Chondrocyte (in vitro differentiated cells): ENCODE results near the gene MAP7D3. TPM values are rescaled to one million over a fixed set of nuclear protein-coding genes. Genes with fewer than 3 reads are reported as not detected.

ENCODE experiments used
- DNase-seq: peaks from one replicate; pipeline ENCODE4 v3.0.0; 2021; ENCODE audit warnings: mixed read lengths, low spot score
- H3K27ac Mint-ChIP-seq: one replicate; pipeline ENCODE4 v1.8.0; 2021; ENCODE audit warnings: mild to moderate bottlenecking, moderate library complexity, mixed read lengths; ENCODE audit not compliant: unreplicated experiment
- H3K27me3 Mint-ChIP-seq: 2 replicates; pipeline ENCODE4 v1.8.0; 2021; ENCODE audit warnings: low read depth, mixed read lengths
- H3K36me3 Mint-ChIP-seq: 2 replicates; pipeline ENCODE4 v1.8.0; 2021; ENCODE audit warnings: low read depth, mixed read lengths
- H3K4me1 Mint-ChIP-seq: 2 replicates; pipeline ENCODE4 v1.8.0; 2021; ENCODE audit warnings: low read depth, mild to moderate bottlenecking, mixed read lengths
- H3K4me3 Mint-ChIP-seq: one replicate; pipeline ENCODE4 v1.8.0; 2021; ENCODE audit warnings: mild to moderate bottlenecking, moderate library complexity, mixed read lengths; ENCODE audit not compliant: unreplicated experiment
- H3K9me3 Mint-ChIP-seq: 2 replicates; pipeline ENCODE4 v1.8.0; 2021; ENCODE audit warnings: low read depth, mixed read lengths
- CTCF ChIP-seq: fragments of 200-600 bp; sonication (generic); IDR thresholded peaks from 2 replicates; pipeline ENCODE4 v1.5.0; 2021; ENCODE audit warnings: antibody characterized with exemption, mild to moderate bottlenecking, moderate library complexity
- total RNA-seq: library from RNA; stranded (reverse); gene quantifications from 3 replicates; pipeline ENCODE4 v1.2.1, GENCODE V29; 2021

MAP7D3 gene
- total RNA-seq, 1 donor from 2014 or later: 48.2 TPM

GRCh38 chrX:136268051-136269048 lies 17.1 kb upstream of the MAP7D3 start:
- no peaks in the 10 kb centered on the region for H3K9me3 Mint-ChIP-seq
- DNase-seq: no peak
- no peak overlapping the region for H3K27ac Mint-ChIP-seq
- peaks cover 15% of the 10 kb centered on the region for H3K4me1 Mint-ChIP-seq
- H3K36me3 Mint-ChIP-seq: no peaks in the 10 kb centered on the region
- TF ChIP-seq CTCF: peak; percentile 89
- no peak overlapping the region for H3K4me3 Mint-ChIP-seq
- H3K27me3 Mint-ChIP-seq: no peaks in the 10 kb centered on the region

DNA sequence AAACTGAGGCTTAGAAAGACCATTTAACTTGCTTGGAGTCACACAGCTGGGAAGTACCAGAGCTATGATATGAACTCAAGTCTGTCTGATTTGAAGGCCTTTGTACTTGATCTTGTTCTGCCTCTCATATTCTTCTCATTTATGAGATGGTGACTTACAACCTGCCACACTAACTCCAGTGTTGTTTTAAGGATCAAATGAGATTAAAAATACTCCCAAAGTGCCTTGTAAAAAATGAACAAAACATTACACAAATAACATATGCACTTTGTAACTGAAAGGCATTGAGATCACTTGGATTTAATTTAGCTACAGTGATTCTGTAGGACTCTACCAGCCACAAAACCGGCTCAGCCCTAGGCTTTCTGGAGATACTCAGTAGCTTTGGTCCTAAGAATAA lies 15.6 kb upstream of the MAP7D3 start:
- TF ChIP-seq CTCF: no peak

GRCh38 chrX:136262812-136263315 lies 11.7 kb upstream of the MAP7D3 start:
- Mint-ChIP-seq H3K36me3 (no peaks in the 10 kb centered on the region), H3K27me3 (no peaks in the 10 kb centered on the region), H3K27ac (peak overlapping the region; percentile 89), H3K4me3 (no peak overlapping the region), H3K4me1 (peaks cover 67% of the 10 kb centered on the region), H3K9me3 (no peaks in the 10 kb centered on the region)
- no peak for DNase-seq
- peak; percentile 34 for TF ChIP-seq CTCF

More for the DNA sequence above, 15.6 kb upstream of the MAP7D3 start:
- Mint-ChIP-seq H3K27ac (no peak overlapping the region), H3K27me3 (no peaks in the 10 kb centered on the region), H3K4me3 (no peak overlapping the region), H3K36me3 (no peaks in the 10 kb centered on the region), H3K4me1 (peaks cover 30% of the 10 kb centered on the region), H3K9me3 (no peaks in the 10 kb centered on the region)
- DNase-seq: no peak

GRCh38 chrX:136262243-136262642 lies 11.0 kb upstream of the MAP7D3 start:
- Mint-ChIP-seq H3K9me3 (no peaks in the 10 kb centered on the region), H3K4me1 (peaks cover 74% of the 10 kb centered on the region), H3K27ac (peak overlapping the region; percentile 89), H3K4me3 (no peak overlapping the region), H3K36me3 (no peaks in the 10 kb centered on the region), H3K27me3 (no peaks in the 10 kb centered on the region)
- no peak for DNase-seq
- no peak for TF ChIP-seq CTCF

GRCh38 chrX:136261321-136261720 lies 10.1 kb upstream of the MAP7D3 start:
- no peaks in the 10 kb centered on the region for H3K9me3 Mint-ChIP-seq
- peak overlapping the region; percentile 88 for H3K27ac Mint-ChIP-seq
- H3K36me3 Mint-ChIP-seq: no peaks in the 10 kb centered on the region
- TF ChIP-seq CTCF: no peak
- DNase-seq: no peak
- H3K4me3 Mint-ChIP-seq: no peak overlapping the region
- peaks cover 82% of the 10 kb centered on the region for H3K4me1 Mint-ChIP-seq
- H3K27me3 Mint-ChIP-seq: no peaks in the 10 kb centered on the region
